HG03095 (cell line): ENCODE results near the gene MSL3B.

Experiments
- ATAC-seq: cut with Tn5 transposase; IDR thresholded peaks from one replicate; pipeline ENCODE4 v1.9.1; 2021; ENCODE audit warnings: moderate library complexity; ENCODE audit not compliant: unreplicated experiment

Gene MSL3B

DNA sequence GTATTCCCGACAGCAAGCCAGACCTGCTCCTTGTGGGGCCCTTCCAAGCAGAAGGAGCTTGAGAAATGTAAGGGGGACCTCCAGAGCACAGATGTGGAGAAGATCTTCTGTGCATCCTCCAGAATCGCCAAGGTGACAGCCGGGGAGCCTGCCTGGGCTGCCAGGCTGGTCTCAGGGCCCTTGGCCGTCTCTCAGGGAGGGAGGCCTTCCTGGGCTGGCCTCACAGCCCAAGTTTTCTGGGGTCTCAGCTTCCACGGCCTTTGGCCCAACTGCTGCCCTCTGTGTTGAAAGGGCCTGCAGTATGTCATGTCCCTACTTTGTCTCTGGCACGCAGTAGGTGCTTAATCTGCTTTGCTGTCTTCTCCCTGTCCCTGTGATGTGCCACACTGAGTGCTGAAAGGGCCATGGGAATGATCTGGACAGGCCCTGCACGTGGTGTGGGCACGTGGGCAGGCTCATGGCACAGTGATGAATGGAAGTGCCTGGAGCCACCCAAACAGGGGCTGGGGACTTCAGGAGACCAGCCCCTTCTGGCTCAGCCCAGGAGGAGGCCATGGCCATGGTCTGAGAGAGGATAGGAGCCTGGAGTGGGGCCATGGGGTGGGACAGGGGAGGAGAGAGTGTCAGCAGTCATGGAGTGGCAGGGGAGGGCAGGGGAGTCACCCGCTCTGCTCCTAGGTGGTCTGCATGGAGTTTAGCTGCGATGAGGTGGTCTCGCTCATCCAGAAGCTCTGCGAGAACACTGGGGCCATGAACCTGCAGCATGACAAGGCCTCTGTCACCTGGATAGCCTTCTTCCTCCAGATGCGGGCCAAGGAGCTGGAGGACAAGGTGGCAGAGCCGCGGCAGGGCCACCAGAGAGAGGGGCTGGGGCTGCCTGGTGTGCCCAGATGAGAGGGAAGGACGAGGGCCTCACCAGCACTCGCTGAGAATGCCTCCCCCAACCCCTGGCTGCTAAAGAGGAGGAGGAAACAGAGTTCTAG, 49.3 kb downstream of the MSL3B start:
- ATAC-seq = no peak

DNA sequence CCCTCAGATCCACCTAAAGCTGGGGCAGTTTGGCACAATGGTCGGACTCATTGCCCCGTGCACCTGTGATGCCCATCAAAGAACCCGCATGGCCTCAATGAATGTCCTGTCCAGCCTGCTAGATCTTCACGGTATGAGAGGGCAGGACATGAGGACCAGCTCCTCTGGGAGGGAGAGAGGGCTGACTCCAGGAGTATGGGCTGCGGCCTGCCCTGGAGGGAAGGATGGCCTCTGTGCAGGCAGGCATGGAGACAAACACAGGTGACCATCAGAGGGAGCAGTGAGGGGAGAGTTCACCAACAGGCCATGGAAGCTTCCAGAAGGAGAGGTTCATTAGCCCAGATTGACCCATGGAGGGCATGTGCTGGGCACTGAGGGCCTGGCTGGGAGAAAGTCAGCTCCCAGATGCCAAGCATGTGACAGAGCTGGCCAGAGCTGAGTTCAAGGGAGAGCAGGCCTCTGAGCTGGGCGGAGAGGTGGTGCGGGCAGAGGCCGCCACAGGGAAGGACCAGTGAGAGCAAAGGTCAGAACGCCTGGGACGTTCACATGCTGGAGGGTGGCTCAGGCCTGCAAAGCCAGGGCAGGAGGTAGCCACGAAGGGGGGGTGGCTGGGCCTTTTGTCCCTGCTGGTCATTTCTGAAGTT, 50.1 kb downstream of the MSL3B start:
- no peak for ATAC-seq

DNA sequence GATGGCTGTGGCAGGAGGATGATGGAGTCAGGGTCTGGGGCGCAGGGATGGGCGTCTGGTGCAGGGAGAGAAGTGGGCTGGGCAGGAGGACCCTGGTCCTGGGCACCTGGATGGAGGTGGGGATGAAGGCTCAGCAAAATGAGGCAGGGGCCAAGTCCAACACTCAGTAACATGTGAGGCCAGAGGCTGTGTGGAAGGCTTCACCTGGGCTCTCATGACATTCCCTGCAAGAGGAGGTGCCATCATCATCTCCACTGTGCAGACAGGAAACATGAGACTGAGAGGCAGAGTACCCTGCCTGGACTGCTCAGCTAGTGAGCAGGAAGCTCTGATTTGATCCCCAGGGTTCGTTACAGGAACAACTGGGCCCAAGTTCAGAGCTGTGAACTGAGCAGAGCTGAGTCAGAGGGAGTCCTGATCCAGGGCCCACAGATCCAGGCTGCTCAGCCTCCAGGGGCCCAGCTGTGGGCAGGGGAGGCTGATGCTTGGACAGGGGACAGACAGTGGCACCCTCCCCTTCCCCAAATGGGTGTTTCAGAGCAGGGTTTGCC, 50.8 kb downstream of the MSL3B start:
- ATAC-seq = no peak

DNA sequence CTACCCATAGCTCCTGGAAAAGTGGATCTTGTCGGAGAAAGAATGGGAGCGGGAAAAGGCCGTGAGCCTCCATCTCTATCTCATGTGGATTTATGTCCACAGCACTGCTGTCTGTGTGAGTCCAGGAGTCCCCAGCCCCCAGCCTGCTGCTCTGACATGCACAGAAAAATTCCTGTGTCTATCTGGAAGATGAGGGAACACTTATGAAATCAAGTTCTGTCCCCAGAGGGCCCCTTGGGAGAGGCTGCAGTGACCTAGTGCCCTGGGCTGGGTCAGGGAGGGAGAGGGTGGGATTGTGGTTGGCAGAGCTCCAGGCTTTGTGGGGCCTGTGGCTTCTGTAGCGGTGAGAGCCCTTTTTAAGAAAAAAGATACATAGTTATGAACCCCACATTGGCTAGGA, 51.4 kb downstream of the MSL3B start:
- ATAC-seq = no peak

DNA sequence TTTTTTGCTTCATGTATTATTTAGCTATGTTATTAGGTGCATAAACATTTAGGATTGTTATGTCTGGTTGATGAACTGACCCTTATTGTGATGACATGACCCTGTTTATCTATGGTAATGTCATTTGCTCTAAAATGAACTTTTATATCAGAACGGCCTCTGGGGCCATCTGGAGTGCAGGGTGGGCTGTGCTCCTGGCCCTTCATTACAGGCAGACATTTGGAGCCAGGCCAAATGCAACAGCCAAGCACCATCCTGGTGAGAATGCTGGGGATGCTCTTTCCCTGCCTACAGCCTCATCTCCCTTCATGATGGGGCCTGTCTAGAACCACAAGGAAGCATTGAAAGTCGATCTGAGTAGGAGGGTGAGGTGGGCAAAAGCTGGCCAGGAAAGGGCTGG, 51.9 kb downstream of the MSL3B start:
- ATAC-seq = no peak

DNA sequence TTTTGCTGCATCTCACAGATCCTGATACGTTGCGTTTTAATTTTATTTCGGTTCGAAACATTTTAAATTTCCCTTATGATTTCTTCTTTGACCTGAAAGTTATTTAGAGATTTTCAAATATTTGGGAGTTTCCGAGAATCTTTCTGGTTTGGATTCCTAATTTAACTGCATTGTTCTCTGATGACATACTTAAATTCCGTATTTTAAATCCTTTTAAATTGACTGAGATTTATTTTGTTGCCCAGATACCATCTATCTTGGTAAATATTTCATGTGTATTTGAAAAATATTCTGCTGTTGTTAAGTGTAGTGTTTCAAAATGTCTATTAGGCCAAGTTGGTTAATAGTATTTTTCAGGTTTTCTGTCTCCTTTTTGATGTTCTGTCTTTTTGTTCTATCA, 52.3 kb downstream of the MSL3B start:
- ATAC-seq = no peak
